GM18951 (cell line): ENCODE results near the gene TBXAS1.

ENCODE experiments used
- POLR2A ChIP-seq: IDR thresholded peaks from 4 replicates; pipeline ENCODE4 v1.6.1; 2011; ENCODE audit warnings: mild to moderate bottlenecking; ENCODE audit not compliant: insufficient read length, insufficient read depth; ENCODE audit errors: extremely low read depth
- in situ Hi-C: fragments of 300-500 bp; cut with MboI; formaldehyde crosslinking; loops from one replicate; pipeline ENCODE4 v1.12.0; 2022; ENCODE audit warnings: low sequenced_read_pairs, mixed read lengths, inconsistent platforms; ENCODE audit not compliant: unreplicated experiment

TBXAS1 gene

GRCh38 chr7:140005754-140006503 lies 176.9 kb downstream of the TBXAS1 start:
- in situ Hi-C loops = loop anchor here (10.0 kb wide), 2 partner anchors 361 to 501 kb away; no protein-coding TSS in a partner anchor
- TF ChIP-seq POLR2A = no peak

GRCh38 chr7:140006600-140006999 lies 177.5 kb downstream of the TBXAS1 start:
- in situ Hi-C loops = loop anchor here (10.0 kb wide), 2 partner anchors 362 to 502 kb away; no protein-coding TSS in a partner anchor
- TF ChIP-seq POLR2A = no peak

GRCh38 chr7:140007051-140007690 lies 178.1 kb downstream of the TBXAS1 start:
- no peak for TF ChIP-seq POLR2A
- in situ Hi-C loops = loop anchor here (10.0 kb wide), 2 partner anchors 362 to 502 kb away; no protein-coding TSS in a partner anchor

GRCh38 chr7:140008755-140009610 lies 179.9 kb downstream of the TBXAS1 start:
- in situ Hi-C loops = loop anchor here (10.0 kb wide), 2 partner anchors 364 to 504 kb away; no protein-coding TSS in a partner anchor
- no peak for TF ChIP-seq POLR2A

- no peak for TF ChIP-seq POLR2A
- in situ Hi-C loops = loop anchor here (10.0 kb wide), 2 partner anchors 365 to 505 kb away; no protein-coding TSS in a partner anchor
Measured at GRCh38 chr7:140009735-140010134, 180.7 kb downstream of the TBXAS1 start.

GRCh38 chr7:140010194-140010895 lies 181.3 kb downstream of the TBXAS1 start:
- TF ChIP-seq POLR2A = no peak
- in situ Hi-C loops = no loop called here

GRCh38 chr7:140013676-140014075 lies 184.6 kb downstream of the TBXAS1 start:
- TF ChIP-seq POLR2A = no peak
- in situ Hi-C loops = no loop called here

GRCh38 chr7:140014123-140014522 lies 185.1 kb downstream of the TBXAS1 start:
- in situ Hi-C loops = no loop called here
- no peak for TF ChIP-seq POLR2A

- no peak for TF ChIP-seq POLR2A
Measured at GRCh38 chr7:140015471-140015970, 186.5 kb downstream of the TBXAS1 start.

GRCh38 chr7:140016540-140016939 lies 187.5 kb downstream of the TBXAS1 start:
- in situ Hi-C loops = no loop called here
- no peak for TF ChIP-seq POLR2A

More at GRCh38 chr7:140015471-140015970, 186.5 kb downstream of the TBXAS1 start:
- in situ Hi-C loops = no loop called here

- in situ Hi-C loops = no loop called here
- TF ChIP-seq POLR2A = no peak
Measured at GRCh38 chr7:140017034-140017433, 188.0 kb downstream of the TBXAS1 start.

GRCh38 chr7:140017543-140017942 lies 188.5 kb downstream of the TBXAS1 start:
- in situ Hi-C loops = no loop called here
- no peak for TF ChIP-seq POLR2A
